Liver (tissue), 9 donors: ENCODE measurements around the gene MRPL50. TPM values are rescaled to one million over a fixed set of nuclear protein-coding genes. Genes with fewer than 3 reads are reported as not detected.

Experiments
- DNase-seq: peaks from one replicate; pipeline ENCODE4 v3.0.0-alpha.2; 2017; ENCODE audit warnings: low spot score
- H3K27ac ChIP-seq, 2 donors: one replicate each; pipeline ENCODE4 v1.7.0; 2013; ENCODE audit warnings: inconsistent platforms in 2 of 2, low read length in 2 of 2, control low read depth in 1 of 2, low read depth in 1 of 2, mild to moderate bottlenecking in 1 of 2
- H3K27me3 ChIP-seq, 4 donors: one replicate each; pipeline versions ENCODE4 v1.6.1 to v1.7.0; 2013; ENCODE audit warnings: low read length in 3 of 4, inconsistent platforms in 1 of 4, mild to moderate bottlenecking in 1 of 4, moderate library complexity in 1 of 4; ENCODE audit not compliant: control insufficient read depth in 4 of 4, insufficient read depth in 4 of 4
- H3K36me3 ChIP-seq, 4 donors: one replicate each; pipeline versions ENCODE4 v1.6.1 to v1.7.0; 2013; ENCODE audit warnings: low read length in 3 of 4, mild to moderate bottlenecking in 3 of 4, low read depth in 1 of 4, moderate library complexity in 1 of 4; ENCODE audit not compliant: control insufficient read depth in 4 of 4, insufficient read depth in 3 of 4
- H3K4me1 ChIP-seq, 4 donors: one replicate each; pipeline versions ENCODE4 v1.6.1 to v1.7.0; 2013; ENCODE audit warnings: low read length in 3 of 4, mild to moderate bottlenecking in 3 of 4, moderate library complexity in 1 of 4; ENCODE audit not compliant: control insufficient read depth in 4 of 4, insufficient read depth in 4 of 4
- H3K4me3 ChIP-seq, 3 donors: one replicate each; pipeline versions ENCODE4 v1.6.1 to v1.7.0; 2013; ENCODE audit warnings: low read length in 3 of 3, control low read depth in 1 of 3, low read depth in 1 of 3, mild to moderate bottlenecking in 1 of 3
- H3K9ac ChIP-seq, 2 donors: one replicate each; pipeline ENCODE4 v1.7.0; 2013; ENCODE audit warnings: low read length in 2 of 2, mild to moderate bottlenecking in 2 of 2, moderate library complexity in 2 of 2, control low read depth in 1 of 2, low read depth in 1 of 2
- H3K9me3 ChIP-seq, 4 donors: one replicate each; pipeline versions ENCODE4 v1.6.1 to v1.7.0; 2013; ENCODE audit warnings: low read length in 3 of 4; ENCODE audit not compliant: control insufficient read depth in 4 of 4
- ATF3 ChIP-seq: IDR thresholded peaks from 2 replicates; pipeline ENCODE4 v1.6.1; 2016; ENCODE audit warnings: antibody characterized with exemption
- CTCF ChIP-seq: fragments of 150-350 bp; IDR thresholded peaks from 2 replicates; pipeline ENCODE4 v1.5.1; 2017; ENCODE audit warnings: improper control_type of control experiment, low read depth, low read length; ENCODE audit not compliant: missing input control
- EGR1 ChIP-seq, 2 donors: IDR thresholded peaks; 2 replicates each; pipeline ENCODE4 v1.6.1; 2016 to 2018; ENCODE audit warnings: antibody characterized with exemption in 2 of 2, low read depth in 2 of 2
- FOXA1 ChIP-seq: IDR thresholded peaks from 2 replicates; pipeline ENCODE4 v1.6.1; 2016; ENCODE audit warnings: antibody characterized with exemption
- FOXA2 ChIP-seq: IDR thresholded peaks from 2 replicates; pipeline ENCODE4 v1.6.1; 2016; ENCODE audit warnings: antibody characterized with exemption
- GABPA ChIP-seq, 2 donors: IDR thresholded peaks in 1 of 2; conservative IDR thresholded peaks in 1 of 2; 2 replicates each; pipeline ENCODE4 v1.6.1; 2016; ENCODE audit warnings: antibody characterized with exemption in 2 of 2, mild to moderate bottlenecking in 1 of 2, moderate library complexity in 1 of 2
- HNF4A ChIP-seq, 2 donors: conservative IDR thresholded peaks; 2 replicates each; pipeline ENCODE4 v1.6.1; 2016; ENCODE audit warnings: antibody characterized with exemption in 2 of 2, mild to moderate bottlenecking in 2 of 2
- HNF4G ChIP-seq: IDR thresholded peaks from 2 replicates; pipeline ENCODE4 v1.6.1; 2016; ENCODE audit warnings: antibody characterized with exemption
- JUND ChIP-seq, 2 donors: IDR thresholded peaks; 2 replicates each; pipeline ENCODE4 v1.6.1; 2016; ENCODE audit warnings: antibody characterized with exemption in 2 of 2
- MAX ChIP-seq: IDR thresholded peaks from 2 replicates; pipeline ENCODE4 v1.6.1; 2016; ENCODE audit warnings: antibody characterized with exemption
- NR2F2 ChIP-seq: IDR thresholded peaks from 2 replicates; pipeline ENCODE4 v1.6.1; 2016; ENCODE audit warnings: antibody characterized with exemption
- REST ChIP-seq: IDR thresholded peaks from 2 replicates; pipeline ENCODE4 v1.6.1; 2016; ENCODE audit warnings: antibody characterized with exemption, mild to moderate bottlenecking
- RXRA ChIP-seq, 2 donors: IDR thresholded peaks; 2 replicates each; pipeline ENCODE4 v1.6.1; 2017 to 2018; ENCODE audit warnings: antibody characterized with exemption in 2 of 2, mild to moderate bottlenecking in 1 of 2
- SP1 ChIP-seq: IDR thresholded peaks from 2 replicates; pipeline ENCODE4 v1.6.1; 2018; ENCODE audit warnings: antibody characterized with exemption, mild to moderate bottlenecking
- TAF1 ChIP-seq: conservative IDR thresholded peaks from 2 replicates; pipeline ENCODE4 v1.6.1; 2016; ENCODE audit warnings: antibody characterized with exemption, mild to moderate bottlenecking
- YY1 ChIP-seq: IDR thresholded peaks from 2 replicates; pipeline ENCODE4 v1.6.1; 2016; ENCODE audit warnings: antibody characterized with exemption, mild to moderate bottlenecking
- ZBTB33 ChIP-seq: IDR thresholded peaks from 2 replicates; pipeline ENCODE4 v1.6.1; 2016; ENCODE audit warnings: antibody characterized with exemption
- WGBS: extraction: QIAGEN DNeasy Blood & Tissue Kit; methylation state at CpG from one replicate; pipeline ENCODE4 v1.1.7; 2013; 5-methylcytosine and 5-hydroxymethylcytosine counted together
- polyA plus RNA-seq, 2 donors: library from polyadenylated mRNA; stranded (reverse) in 1 of 2; unstranded in 1 of 2; fragments of 200-250 nt in 1 of 2; fragments of >200 nt in 1 of 2; fragmentation: Nextera tagmentation in 1 of 2; extraction: Ambion mirVana in 1 of 2; gene quantifications; one replicate each; pipeline versions ENCODE4 v1.2.1 to v1.2.3, GENCODE V29; 2013 to 2015
- total RNA-seq, 2 donors: library from RNA; depleted of rRNA; stranded (reverse); fragments of >200 nt; gene quantifications; one replicate each; pipeline ENCODE4 v1.2.3, GENCODE V29; 2014
- donor health status: healthy.
- donor health status: healthy.
- donor health status: healthy.
- donor health status: healthy.
- donor health status: healthy.

MRPL50 gene
- total and polyA plus RNA-seq, 4 donors = 5.7 to 12.3 (median 10.5) TPM

- 48% methylated on average over 3 of the region's 3 CpGs for WGBS
- Histone ChIP-seq H3K9me3 (no peaks in the 10 kb centered on the region), H3K4me3 (no peak overlapping the region), H3K27ac (peak overlapping the region; percentile 91 to 94), H3K27me3 (no peaks in the 10 kb centered on the region), H3K36me3 (peaks cover 0 to 2% (median 0%) of the 10 kb centered on the region in 4 donors), H3K9ac (peak overlapping the region in 1 of 2 donors; percentile 49), H3K4me1 (peaks cover 0 to 40% (median 9%) of the 10 kb centered on the region in 4 donors)
- TF ChIP-seq NR2F2 (no peak), EGR1 (IDR thresholded peaks at IDR 0.05; ENCODE audit: low read depth in 2 of 2) (no peak), JUND (IDR thresholded peaks at IDR 0.05) (no peak), ATF3 (no peak), GABPA (IDR thresholded peaks at IDR 0.05 in 1 of 2, conservative IDR thresholded peaks at IDR 0.05 in 1 of 2) (no peak), ZBTB33 (no peak), SP1 (no peak), FOXA1 (no peak), REST (no peak)
- no peak for DNase-seq
Measured at GRCh38 chr9:101438523-101438922, 40.1 kb upstream of the MRPL50 start.

GRCh38 chr9:101437806-101438232 is 39.4 kb upstream of the MRPL50 start:
- 36% methylated on average over 2 of the region's 2 CpGs for WGBS
- H3K9ac ChIP-seq = peak overlapping the region; percentile 6 to 93
- peak overlapping the region; percentile 91 to 94 for H3K27ac ChIP-seq
- H3K9me3 ChIP-seq = no peaks in the 10 kb centered on the region
- peaks cover 0 to 2% (median 0%) of the 10 kb centered on the region in 4 donors for H3K36me3 ChIP-seq
- H3K4me3 ChIP-seq = peak overlapping the region in 1 of 3 donors; percentile 50
- no peak for DNase-seq
- no peaks in the 10 kb centered on the region for H3K27me3 ChIP-seq
- peaks cover 0 to 41% (median 7%) of the 10 kb centered on the region in 4 donors for H3K4me1 ChIP-seq
- peak; percentile 79 for TF ChIP-seq TAF1
- peak; percentile 91 for TF ChIP-seq ATF3
- TF ChIP-seq GABPA (IDR thresholded peaks at IDR 0.05 in 1 of 2, conservative IDR thresholded peaks at IDR 0.05 in 1 of 2) = peak in 1 of 2 donors; percentile 51
- TF ChIP-seq CTCF = no peak
- TF ChIP-seq RXRA (IDR thresholded peaks at IDR 0.05) = peak; percentile 91 to 93
- TF ChIP-seq EGR1 (IDR thresholded peaks at IDR 0.05; ENCODE audit: low read depth in 2 of 2) = peak in 1 of 2 donors; percentile 85
- peak; percentile 87 for TF ChIP-seq FOXA1
- peak; percentile 92 for TF ChIP-seq REST
- peak; percentile 95 for TF ChIP-seq YY1
- peak; percentile 79 for TF ChIP-seq MAX
- peak; percentile 33 for TF ChIP-seq NR2F2
- peak; percentile 99 for TF ChIP-seq SP1
- TF ChIP-seq FOXA2 = peak; percentile 82
- peak; percentile 81 for TF ChIP-seq ZBTB33
- peak; percentile 94 for TF ChIP-seq HNF4G
- TF ChIP-seq HNF4A (conservative IDR thresholded peaks at IDR 0.05) = peak; percentile 96 to 98
